NCI-H345 treated with DMSO at 0.1 percent for 48 hours (cell line): Measurements from ENCODE around the gene REV3L.

Experiments used
- DNase-seq: peaks from one replicate; lab custom pipeline; 2025; ENCODE audit not compliant: unreplicated experiment; lab: John Stamatoyannopoulos, UW

Gene REV3L

DNA sequence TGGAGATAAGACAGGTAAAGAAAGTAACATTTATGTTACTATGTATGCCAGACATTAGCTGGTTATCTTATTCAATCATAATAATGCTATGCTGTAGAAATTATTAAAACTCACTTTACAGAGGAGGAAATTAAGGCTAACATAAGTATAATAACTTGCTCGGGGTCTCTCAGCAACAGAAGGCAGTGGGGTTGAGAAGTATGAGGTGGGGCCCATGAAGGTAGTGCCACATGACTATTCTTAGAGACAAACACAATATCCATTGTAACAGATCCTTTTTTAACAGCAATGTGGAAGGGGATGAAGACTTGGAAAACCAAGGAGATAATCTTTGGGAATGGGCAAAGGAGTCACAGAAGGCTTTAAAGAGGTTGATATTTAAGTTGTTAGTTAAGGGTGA, 11.5 kb downstream of the REV3L start:
- DNase-seq = no peak

DNA sequence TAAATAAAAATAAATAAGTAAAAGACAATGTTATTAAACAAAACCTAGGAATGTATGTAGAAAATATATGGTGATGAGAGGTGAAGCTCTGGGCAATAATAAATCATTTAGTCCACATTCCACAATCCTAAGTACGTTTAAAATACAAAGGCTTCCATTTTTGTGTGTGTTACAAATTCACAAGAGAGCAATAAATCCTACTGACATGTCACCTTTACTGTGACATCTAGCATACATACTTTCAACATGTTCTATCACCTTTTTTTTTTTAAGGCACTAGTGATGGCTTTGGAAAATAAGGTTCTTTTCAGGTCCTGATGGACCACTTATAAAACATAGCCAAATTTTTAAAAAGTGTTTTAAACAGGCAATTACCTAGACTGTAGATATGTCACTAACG, 12.0 kb downstream of the REV3L start:
- DNase-seq = no peak

DNA sequence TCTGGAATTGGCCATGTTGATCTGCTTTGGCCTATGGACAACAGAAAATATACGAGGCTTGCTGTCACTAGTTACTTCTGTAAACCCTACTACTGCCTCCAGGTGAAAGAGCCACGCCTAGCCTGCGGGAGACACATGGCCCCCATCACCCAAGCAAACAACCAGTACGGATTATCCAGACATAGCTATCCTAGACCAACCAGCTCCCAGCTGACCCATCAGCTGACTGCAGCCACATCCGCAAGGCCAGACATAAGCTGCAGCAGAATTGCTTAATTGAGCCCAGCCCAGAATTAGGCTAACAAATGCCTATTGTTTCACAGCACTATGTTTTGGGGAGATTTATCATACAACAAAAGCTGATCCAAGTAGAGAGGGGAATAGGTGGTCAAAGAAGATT, 13.5 kb downstream of the REV3L start:
- no peak for DNase-seq

DNA sequence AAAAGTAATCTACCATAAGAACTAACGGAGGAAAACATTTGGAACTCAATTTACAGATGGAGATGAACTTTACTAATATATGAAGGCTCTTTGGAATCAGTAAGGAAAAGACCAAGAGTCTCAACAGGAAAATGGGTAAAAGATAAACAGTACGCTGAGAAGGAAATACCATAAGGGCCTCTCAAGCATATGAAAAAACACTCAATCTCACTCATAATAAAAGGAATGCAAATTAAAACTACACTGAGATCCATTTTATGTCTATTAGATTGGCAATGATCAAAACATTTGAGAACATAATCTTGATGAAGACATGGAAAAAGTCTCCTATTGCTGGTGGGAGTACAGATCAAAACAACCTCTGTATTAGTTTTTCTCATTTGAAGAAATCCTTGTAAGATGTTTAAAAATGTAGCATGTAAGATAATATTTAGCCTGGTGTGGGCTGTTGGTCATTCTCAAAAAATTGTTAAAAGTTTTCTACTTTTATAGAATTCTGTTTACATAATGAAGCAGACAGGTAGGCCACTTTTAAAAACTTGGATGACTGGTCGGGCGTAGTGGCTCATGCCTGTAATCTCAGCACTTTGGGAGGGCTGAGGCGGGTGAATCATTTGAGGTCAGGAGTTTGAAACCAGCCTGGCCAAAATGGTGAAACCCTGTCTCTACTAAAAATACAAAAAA, 14.5 kb downstream of the REV3L start:
- DNase-seq = no peak

DNA sequence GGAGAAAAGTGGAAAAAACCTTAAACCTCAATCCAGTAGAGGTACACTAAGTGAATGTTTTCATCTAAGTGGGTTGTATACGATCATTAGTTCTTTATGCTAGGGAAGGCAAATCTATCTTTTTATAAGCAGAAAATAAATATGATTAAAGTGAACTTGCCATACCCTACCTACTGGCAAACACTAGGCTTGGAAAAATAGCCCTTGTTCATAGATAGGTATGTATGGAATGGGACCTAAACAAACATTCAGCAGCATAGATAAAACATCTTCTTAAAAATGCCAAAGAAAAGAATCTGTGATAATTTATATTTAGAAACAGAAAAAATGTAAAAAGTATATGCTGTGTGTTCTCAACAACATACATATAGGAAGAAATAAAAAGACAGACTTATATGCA, 18.8 kb downstream of the REV3L start:
- no peak for DNase-seq

DNA sequence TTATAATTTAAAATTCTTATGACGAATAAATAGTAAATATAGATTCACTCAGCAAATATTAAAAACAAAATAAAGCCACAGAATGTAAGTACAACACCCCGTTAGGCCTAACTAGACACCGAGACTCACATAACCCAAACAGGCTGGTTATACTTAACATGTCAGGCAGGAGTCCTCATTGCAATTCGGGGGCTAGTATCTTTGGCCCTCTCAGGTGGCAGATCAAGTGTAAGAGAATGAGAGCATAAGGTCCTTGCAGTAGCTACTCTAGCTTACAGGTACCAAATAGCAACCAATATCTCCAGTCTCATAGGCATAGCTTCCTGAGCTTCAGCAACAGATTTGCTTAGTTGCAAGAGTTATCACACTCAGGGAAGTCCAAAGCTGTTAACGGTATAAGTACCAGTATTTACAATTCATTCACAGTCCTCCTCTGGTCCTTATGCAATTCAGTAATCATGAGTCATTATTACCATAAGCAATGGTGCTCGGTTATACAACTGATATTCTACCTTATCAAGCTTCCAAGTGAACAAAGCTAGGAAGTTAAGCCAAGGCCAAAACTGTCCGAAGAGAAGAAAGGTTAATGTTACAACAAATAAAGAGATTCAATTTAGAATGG, 20.1 kb downstream of the REV3L start:
- no peak for DNase-seq

DNA sequence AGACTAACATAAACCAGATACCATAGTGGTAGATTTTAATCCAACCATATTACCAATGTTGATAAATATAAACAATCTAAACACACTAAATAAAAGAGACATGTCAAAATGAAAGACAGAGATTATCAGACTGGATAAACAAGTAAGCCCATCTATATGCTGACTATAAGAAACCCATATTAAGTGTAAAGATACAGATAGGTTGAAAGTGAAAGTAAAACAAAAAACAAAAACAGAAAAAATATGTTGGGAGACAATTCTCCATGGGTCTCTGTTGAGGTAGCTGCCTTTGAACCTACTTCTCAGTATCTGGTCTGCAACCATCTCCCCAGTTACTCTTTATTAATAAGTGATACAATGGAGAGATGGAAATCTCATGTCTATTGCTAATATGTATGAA, 21.2 kb downstream of the REV3L start:
- DNase-seq = no peak

DNA sequence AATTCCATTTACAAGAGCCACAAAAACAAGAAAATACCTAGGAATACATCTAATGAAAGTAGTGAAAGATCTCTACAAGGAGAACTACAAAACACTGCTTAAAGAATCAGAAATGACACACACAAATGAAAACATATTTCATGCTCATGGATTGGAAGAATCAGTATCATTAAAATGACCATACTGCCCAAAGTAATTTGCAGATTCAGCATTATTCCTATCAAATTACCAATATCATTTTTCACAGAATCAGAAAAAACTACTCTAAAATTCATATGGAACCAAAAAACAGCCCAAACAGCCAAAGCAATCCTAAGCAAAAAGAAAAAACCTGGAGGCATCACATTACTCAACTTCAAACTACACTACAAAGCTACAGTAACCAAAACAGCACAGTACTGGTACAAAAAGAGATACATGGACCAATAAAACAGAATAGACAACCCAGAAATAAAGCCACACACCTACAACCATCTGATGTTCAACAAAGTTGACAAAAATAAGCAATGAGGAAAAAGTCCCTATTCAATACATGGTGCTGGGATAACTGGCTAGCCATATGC, 24.3 kb downstream of the REV3L start:
- no peak for DNase-seq

DNA sequence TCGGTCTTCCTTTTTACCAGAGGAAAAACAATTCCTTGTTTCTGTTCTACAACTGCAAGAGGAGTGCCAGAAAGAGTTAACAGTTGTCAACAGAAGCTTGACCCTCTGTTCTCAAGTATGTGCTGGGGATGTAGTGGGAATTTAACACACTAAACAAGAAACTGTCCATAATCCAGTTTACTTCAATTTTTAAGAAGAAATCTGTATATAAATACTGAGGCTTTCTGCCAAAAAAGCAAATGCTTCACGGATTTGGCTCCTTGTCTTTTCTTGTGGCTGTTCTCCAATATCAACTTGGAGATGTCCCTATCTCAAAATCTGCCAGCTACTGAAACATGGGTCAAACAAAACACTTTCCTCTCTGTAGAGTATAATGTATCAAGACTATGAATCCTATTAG, 26.8 kb downstream of the REV3L start:
- DNase-seq = no peak

DNA sequence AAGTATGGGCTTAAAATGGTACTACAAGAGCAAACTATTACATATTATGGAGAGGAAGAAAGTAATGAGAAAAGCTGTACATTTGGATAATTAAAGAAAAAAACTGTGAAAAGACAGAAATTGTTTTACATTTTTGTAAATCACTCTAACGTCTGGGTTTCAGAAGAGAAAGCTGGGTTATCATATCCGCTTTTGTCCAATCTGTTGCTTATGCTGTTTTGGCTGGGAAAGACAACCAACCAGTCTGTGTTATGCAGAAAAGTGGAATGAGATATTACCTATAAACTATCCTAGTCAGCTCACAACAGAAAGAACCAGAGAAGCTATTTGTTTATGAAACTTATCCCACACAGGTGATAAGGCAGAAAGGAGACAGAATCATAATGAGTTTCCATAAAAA, 32.4 kb downstream of the REV3L start:
- no peak for DNase-seq

DNA sequence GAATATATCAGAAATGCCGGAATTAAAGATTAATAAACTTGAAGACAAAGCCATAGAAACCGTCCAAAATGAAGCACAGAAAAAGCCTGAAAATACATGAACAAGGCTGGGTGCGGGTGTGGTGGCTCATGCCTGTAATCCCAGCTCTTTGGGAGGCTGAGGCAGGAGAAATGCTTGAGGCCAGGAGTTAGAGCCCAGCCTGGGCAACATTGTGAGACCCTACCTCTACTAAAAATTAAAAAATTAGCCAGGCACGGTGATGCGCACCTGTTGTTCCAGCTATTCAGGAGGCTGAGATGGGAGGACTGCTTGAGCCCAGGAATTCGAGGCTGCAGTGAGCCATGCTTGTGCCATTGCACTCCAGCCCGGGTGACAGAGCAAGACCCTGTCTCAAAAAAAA, 32.9 kb downstream of the REV3L start:
- no peak for DNase-seq

DNA sequence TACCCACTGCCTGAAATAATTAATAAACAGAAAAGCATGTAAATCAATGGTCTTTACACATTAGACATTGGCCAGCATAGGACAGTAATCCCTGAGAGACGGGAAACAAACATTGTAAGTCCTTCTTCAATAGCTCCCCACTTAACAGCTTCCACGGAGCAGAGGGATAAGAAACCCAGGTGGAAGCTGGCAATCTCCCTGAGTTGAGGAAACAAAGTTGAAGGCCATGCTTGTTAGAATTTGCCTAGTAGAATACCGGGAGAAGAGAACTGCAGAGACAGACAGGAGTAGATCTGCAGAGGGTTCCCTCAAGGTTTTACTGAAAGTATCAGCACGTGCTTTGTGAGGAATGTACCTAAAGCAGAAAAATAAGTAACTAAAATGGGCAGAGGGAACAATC, 33.9 kb downstream of the REV3L start:
- no peak for DNase-seq

DNA sequence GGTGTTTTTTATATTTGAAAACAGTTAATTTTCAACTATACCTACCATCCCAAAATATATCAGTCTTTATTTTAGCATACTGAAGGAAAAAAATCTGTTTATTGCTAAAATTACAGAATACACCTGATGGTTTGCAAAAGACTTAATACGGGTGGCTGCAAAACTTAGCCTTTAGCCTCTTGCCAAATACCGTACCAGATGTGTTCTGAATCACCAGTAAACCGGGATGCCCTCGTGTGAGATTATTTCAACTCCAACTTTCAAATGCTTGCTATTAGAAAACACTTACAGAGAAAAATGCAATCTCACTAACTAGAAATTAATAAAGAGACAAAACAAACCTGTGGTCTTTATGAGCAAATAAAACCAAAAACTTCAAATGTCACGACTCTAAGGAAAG, 36.0 kb downstream of the REV3L start:
- no peak for DNase-seq

DNA sequence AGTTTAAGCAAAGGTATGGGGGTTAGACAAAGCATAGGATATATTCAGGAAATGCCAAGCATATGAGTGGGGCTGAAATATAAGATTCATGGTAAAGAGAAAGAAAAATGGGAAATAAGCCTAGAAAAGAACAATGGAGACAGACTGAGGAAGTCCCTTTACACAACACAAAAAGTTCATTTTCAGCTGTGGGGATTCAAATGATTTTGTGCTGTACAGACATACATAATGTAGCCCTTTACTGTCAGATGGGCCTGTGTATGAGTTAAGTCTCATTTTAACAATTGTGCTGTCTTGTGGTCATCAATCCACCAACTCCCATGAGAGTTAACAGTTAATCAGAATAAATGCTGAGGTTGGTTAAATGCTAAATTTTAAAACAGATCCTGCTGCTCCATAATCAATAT, 37.2 kb downstream of the REV3L start:
- no peak for DNase-seq

DNA sequence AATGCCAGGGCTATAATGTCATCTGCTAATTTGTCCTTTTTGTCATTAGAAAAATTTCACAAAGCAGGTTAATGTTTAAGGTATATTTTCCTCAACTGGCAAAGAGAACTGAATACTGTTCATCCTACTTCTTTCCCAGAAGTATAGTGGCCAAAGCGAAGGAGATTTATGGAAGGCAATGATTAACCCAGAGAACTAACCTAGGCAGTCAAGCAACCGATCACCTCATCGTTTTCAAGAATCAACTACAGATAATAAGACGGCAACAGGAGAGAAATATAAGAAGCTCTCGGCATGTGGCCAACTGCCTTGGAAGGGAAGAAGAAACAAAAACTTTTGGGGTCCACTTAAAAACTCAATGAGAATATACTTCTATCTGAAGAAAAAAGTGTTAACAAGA, 38.2 kb downstream of the REV3L start:
- DNase-seq = no peak

DNA sequence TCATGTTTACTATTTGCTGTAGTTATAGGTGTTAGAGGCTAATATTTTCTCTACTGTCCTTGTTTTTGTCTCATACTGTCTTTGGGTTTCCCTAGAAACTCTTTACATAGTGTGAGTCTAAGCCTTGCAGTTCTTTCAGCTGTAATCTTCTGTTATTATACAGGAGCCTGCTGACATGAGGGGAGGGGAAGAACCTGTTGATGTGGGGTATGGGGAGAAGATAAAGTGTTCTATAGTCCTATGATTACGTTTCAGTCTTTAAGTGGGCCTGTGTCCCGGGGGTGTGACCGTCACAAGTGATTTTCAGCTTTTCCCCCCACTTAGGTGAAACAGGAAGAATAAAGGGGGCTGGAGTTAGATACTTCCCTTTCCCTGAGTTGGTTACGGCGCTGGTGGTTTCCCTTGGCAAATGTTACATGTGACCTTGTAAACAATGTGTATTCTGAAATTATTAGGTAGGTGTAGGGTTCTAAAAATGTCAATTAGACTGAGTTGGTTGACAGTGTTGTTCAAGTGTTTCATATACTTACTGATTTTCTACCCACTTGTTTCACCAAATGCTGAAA, 41.3 kb downstream of the REV3L start:
- DNase-seq = no peak

DNA sequence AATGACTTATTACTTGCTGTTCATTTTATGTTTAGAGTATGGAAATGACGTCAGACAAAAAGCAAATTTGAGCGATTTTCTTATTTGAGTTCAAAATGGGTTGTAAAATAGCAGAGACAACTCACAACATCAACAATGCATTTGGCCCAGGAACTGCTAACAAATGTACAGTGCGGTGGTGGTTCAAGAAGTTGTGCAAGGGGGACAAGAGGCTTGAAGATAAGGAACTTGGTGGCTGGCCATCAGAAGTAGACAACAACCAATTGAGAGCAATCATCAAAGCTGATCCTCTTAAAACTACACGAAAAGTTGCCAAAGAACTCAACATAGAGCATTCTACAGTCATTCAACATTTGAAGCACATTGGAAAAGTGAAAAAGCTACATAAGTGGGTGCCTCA, 43.8 kb downstream of the REV3L start:
- DNase-seq = no peak

DNA sequence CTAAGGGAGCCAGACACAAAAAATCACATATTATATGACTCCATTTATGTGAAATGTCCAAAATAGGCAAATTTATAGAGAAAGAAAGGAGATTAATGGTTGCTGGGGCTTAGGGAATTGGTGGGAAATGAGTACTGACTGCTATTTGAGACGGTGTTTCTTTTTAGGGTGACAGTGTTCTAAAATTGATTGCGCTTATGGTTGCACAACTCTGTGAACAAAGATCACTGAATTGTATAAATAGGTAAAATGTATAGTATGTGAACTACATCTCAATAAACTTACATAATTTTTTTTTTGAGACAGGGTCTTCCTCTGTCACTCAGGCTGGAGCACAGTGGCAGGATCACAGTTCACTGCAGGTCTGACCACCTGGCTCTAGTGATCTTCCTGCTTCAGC, 45.4 kb downstream of the REV3L start:
- DNase-seq = no peak

DNA sequence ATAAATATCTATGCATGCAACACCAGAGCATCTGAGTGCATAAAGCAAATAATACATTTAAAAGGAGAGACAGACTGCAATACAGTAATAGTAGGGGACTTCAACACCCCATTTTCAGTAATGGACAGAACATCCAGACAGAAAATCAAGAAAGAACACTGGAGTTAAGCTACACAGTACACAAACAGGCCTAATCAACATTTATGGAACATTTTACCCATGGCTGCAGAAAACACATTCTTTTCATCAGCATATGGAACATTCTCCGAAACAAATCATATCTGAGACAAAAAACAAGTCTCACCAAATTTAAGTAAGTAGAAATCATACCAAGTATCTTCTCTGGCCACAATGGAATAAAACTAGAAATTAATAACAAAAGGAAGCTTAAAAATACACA, 50.5 kb downstream of the REV3L start:
- DNase-seq = no peak

DNA sequence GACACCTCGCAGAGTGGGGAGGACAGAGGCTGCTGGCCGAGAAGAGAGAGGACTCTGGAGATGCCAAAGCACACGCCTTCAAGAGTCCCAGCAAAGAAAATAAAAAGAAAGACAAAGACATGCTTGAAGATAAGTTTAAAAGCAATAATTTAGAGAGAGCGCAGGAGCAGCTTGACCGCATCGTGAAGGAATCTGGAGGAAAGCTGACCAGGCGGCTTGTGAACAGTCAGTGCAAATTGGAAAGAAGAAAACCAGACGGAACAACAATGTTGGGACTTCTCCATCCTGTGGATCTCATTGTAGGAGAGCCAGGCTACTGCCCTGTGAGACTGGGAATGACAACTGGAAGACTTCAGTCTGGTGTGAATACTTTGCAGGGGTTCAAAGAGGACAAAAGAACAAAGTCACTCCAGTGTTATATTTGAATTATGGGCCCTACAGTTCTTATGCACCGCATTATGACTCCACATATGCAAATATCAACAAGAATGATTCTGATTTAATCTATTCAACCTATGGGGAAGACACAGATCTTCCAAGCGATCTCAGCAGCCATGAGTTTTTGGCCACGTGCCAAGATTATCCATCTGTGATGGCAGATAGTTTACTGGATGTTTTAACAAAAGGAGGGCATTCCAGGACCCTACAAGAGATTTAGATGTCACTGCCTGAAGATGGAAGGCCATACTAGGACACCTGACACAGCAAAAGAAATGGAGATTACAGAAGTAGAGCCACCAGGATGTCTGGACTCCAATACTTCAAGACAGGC, 52.2 kb downstream of the REV3L start:
- no peak for DNase-seq

DNA sequence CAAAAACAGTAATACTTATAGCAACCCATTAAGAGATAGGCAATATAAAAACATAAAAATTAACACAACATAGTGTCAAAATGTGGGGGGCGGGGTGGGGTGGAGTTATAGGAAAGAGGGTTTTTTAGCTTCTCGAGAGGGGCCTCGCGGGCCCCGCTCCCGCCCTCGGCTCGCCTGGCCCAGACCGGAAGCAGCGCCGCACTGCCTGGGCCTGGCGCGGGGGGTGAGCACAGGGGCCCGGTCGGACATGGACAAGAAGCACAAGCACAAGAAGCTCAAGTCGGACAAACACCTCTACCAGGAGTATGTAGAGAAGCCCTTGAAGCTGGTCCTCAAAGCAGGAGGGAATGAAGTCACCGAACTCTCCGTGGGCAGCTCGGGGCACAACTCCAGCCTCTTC, 53.4 kb downstream of the REV3L start:
- DNase-seq = no peak

DNA sequence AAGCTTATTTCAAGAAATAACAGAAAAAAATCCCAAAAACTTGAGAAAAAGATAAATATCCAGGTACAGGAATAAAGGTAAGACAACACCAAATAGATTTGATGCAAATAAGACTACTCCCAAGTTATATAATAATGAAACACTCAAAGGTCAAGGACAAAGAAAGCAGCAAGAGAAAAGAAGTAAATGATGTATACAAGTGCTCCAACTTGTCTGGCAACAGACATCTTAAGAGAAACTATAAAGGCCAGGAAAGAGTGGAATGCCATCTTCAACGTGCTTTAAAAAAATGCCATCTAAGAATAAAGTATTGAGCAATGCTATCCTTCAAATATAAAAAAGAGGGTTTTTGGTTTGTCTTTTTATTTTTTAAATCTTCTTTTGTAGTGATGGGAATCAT, 54.2 kb downstream of the REV3L start:
- DNase-seq = no peak
